ENCODE data around the gene OLIG1.

DNA sequence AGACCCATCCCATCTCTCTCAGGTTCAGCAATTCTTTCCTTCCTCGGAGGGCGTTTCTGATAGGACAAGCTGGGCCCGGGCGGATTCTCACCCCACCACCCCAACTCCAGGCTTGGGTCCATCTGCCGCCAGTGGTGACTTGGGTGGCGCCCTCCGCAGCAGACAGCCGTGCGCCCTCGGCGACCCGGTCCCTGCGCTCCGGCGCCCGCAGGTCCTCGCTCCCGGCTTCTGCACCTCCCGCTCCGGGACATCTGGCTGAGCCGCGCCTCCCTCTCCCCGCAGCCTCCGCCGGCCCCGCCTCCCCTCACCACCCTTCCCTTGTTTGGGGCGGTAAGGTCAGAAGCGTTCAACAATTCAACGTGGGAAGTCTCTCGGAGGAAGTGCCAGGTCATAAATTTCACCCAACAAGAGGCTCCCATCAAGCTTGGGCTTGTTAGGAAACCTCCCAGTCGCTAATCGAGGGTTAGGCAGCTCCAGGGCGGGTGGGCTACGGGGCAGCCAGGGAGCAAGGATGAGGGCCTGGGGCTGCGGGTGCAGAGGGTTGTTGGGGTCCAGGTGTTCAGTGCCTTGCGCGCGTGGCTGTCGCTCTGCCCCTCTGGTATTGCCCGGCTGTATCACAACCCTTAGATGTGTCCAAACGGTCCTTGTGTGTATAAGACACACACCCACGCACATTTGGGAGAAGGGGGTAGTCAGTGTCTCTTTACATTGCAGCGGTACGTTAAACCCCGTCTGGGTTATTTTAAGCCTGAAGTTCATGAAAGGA lies 39.8 kb downstream of the OLIG1 start:
- TF ChIP-seq JUND (IDR thresholded peaks at IDR 0.05) (no peak), POLR2A (IDR thresholded peaks at IDR 0.05; ENCODE audit: borderline replicate concordance, extremely low read depth, insufficient read depth, insufficient read length) (no peak), SP1 (IDR thresholded peaks at IDR 0.05; ENCODE audit: low read depth) (no peak), EZH2 (IDR thresholded peaks at IDR 0.05) (no peak), SRF (IDR thresholded peaks at IDR 0.05; ENCODE audit: low read depth) (no peak), SIN3A (IDR thresholded peaks at IDR 0.05; ENCODE audit: low read depth) (no peak), RAD21 (IDR thresholded peaks at IDR 0.05; ENCODE audit: low read depth) (no peak), POLR2AphosphoS5 (IDR thresholded peaks at IDR 0.05; ENCODE audit: low read depth, low read length) (no peak)
- TF ChIP-seq, protein P1, sequence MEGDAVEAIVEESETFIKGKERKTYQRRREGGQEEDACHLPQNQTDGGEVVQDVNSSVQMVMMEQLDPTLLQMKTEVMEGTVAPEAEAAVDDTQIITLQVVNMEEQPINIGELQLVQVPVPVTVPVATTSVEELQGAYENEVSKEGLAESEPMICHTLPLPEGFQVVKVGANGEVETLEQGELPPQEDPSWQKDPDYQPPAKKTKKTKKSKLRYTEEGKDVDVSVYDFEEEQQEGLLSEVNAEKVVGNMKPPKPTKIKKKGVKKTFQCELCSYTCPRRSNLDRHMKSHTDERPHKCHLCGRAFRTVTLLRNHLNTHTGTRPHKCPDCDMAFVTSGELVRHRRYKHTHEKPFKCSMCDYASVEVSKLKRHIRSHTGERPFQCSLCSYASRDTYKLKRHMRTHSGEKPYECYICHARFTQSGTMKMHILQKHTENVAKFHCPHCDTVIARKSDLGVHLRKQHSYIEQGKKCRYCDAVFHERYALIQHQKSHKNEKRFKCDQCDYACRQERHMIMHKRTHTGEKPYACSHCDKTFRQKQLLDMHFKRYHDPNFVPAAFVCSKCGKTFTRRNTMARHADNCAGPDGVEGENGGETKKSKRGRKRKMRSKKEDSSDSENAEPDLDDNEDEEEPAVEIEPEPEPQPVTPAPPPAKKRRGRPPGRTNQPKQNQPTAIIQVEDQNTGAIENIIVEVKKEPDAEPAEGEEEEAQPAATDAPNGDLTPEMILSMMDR (IDR thresholded peaks at IDR 0.05 in 2 of 3, conservative IDR thresholded peaks at IDR 0.05 in 1 of 3; ENCODE audit: borderline replicate concordance in 1 of 3, insufficient read depth in 1 of 3, low read depth in 2 of 3, low read length in 2 of 3) = no peak
- TF ChIP-seq, protein P2, sequence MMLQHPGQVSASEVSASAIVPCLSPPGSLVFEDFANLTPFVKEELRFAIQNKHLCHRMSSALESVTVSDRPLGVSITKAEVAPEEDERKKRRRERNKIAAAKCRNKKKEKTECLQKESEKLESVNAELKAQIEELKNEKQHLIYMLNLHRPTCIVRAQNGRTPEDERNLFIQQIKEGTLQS (IDR thresholded peaks at IDR 0.05) = no peak
